CD4-positive, alpha-beta memory T cell (primary cell): ENCODE data around the gene RERE. TPM values are rescaled to one million over a fixed set of nuclear protein-coding genes. Genes with fewer than 3 reads are reported as not detected.

Experiments
- CTCF ChIA-PET: fragments of 350-600 bp; sonication (Branson Sonifier 250); formaldehyde crosslinking; loops from one replicate; lab custom pipeline; 2021; ENCODE audit warnings: inconsistent platforms; ENCODE audit not compliant: partially characterized antibody; lab: Charles Lee
- POLR2A ChIA-PET: fragments of 350-600 bp; sonication (Branson Sonifier 250); formaldehyde crosslinking; loops from one replicate; lab custom pipeline; 2021; ENCODE audit not compliant: partially characterized antibody; lab: Charles Lee
- DNase-seq, 5 donors: peaks; one replicate each; pipeline versions ENCODE4 v3.0.0 to v3.0.0-alpha.2; 2020 to 2022; ENCODE audit warnings: mixed read lengths in 1 of 5
- H3K27ac ChIP-seq: one replicate; pipeline ENCODE4 v1.7.0; 2013; ENCODE audit warnings: low read depth, low read length
- H3K27me3 ChIP-seq: 2 replicates; pipeline ENCODE4 v1.7.0; 2013; ENCODE audit warnings: mild to moderate bottlenecking, low read length, moderate library complexity; ENCODE audit not compliant: insufficient read depth
- H3K36me3 ChIP-seq: 2 replicates; pipeline ENCODE4 v1.7.0; 2013; ENCODE audit warnings: mild to moderate bottlenecking, low read length, moderate library complexity; ENCODE audit not compliant: insufficient read depth
- H3K4me1 ChIP-seq: 2 replicates; pipeline ENCODE4 v1.7.0; 2013; ENCODE audit warnings: mild to moderate bottlenecking, low read length, moderate library complexity; ENCODE audit not compliant: insufficient read depth
- H3K4me3 ChIP-seq, 2 donors: one replicate each; pipeline ENCODE4 v1.7.0; 2013; ENCODE audit warnings: low read length in 2 of 2, mild to moderate bottlenecking in 1 of 2
- H3K9me3 ChIP-seq, 2 donors: one replicate each; pipeline ENCODE4 v1.7.0; 2013; ENCODE audit warnings: low read length in 2 of 2, control low read depth in 1 of 2; ENCODE audit not compliant: control insufficient read depth in 1 of 2
- H3K27ac Mint-ChIP-seq, 7 donors: one replicate each; pipeline ENCODE4 v1.8.0; 2020 to 2021; ENCODE audit warnings: mixed read lengths in 7 of 7, mild to moderate bottlenecking in 6 of 7, inconsistent platforms in 3 of 7, moderate library complexity in 3 of 7
- H3K27me3 Mint-ChIP-seq, 2 donors: one replicate each; pipeline ENCODE4 v1.8.0; 2020 to 2021; ENCODE audit warnings: mixed read lengths in 2 of 2
- H3K36me3 Mint-ChIP-seq, 2 donors: one replicate each; pipeline ENCODE4 v1.8.0; 2020 to 2021; ENCODE audit warnings: mixed read lengths in 2 of 2, inconsistent platforms in 1 of 2, mild to moderate bottlenecking in 1 of 2
- H3K4me1 Mint-ChIP-seq, 4 donors: one replicate each; pipeline ENCODE4 v1.8.0; 2020 to 2021; ENCODE audit warnings: mixed read lengths in 4 of 4, mild to moderate bottlenecking in 1 of 4
- H3K4me3 Mint-ChIP-seq, 8 donors: one replicate each; pipeline ENCODE4 v1.8.0; 2020 to 2021; ENCODE audit warnings: mixed read lengths in 8 of 8, mild to moderate bottlenecking in 7 of 8, moderate library complexity in 6 of 8, inconsistent platforms in 3 of 8
- H3K9me3 Mint-ChIP-seq, 8 donors: one replicate each; pipeline ENCODE4 v1.8.0; 2020 to 2021; ENCODE audit warnings: mixed read lengths in 8 of 8, mild to moderate bottlenecking in 5 of 8, inconsistent platforms in 3 of 8, moderate library complexity in 1 of 8
- intact Hi-C: fragments of 100-400 bp; cut with micrococcal nuclease; formaldehyde crosslinking; loops from one replicate; pipeline ENCODE4 v1.15.1; 2023
- polyA plus RNA-seq, 2 donors: library from polyadenylated mRNA; unstranded; fragments of 300-500 nt; fragmentation: Illumina TruSeq; gene quantifications; one replicate each; pipeline ENCODE4 v1.2.3, GENCODE V29; 2021
- total RNA-seq, 2 experiments: library from RNA; stranded (reverse); gene quantifications; one replicate each; pipeline ENCODE4 v1.2.3, GENCODE V29; 2021

The RERE gene
- total and polyA plus RNA-seq, 4 experiments from 2014 or later: 0.38 to 117 (median 60.3) TPM

GRCh38 chr1:8427493-8427892 lies 389.9 kb downstream of the RERE start:
- POLR2A ChIA-PET: interaction anchor here (1.0 to 2.4 kb wide), 3 partner anchors 11 to 465 kb away, joined by 3 to 14 read pairs (median 3); no protein-coding TSS in a partner anchor
- H3K4me3 ChIP-seq: no peak overlapping the region
- intact Hi-C loops: no loop called here

GRCh38 chr1:8426996-8427395 lies 390.4 kb downstream of the RERE start:
- peak overlapping the region; percentile 33 to 94 (median 86) for H3K27ac Mint-ChIP-seq
- DNase-seq: no peak
- H3K9me3 Mint-ChIP-seq: no peaks in the 10 kb centered on the region
- ChIA-PET POLR2A (interaction anchor here (1.0 to 2.4 kb wide), 3 partner anchors 10 to 465 kb away, joined by 3 to 14 read pairs (median 3); no protein-coding TSS in a partner anchor), CTCF (interaction anchor here (2.0 to 2.6 kb wide), 2 partner anchors 18 to 99 kb away, joined by 8 to 10 read pairs; no protein-coding TSS in a partner anchor)
- Histone ChIP-seq H3K4me3 (no peak overlapping the region), H3K9me3 (no peaks in the 10 kb centered on the region), H3K27ac (peak overlapping the region; percentile 34), H3K36me3 (no peaks in the 10 kb centered on the region), H3K27me3 (no peaks in the 10 kb centered on the region), H3K4me1 (peaks cover 79% of the 10 kb centered on the region)
- H3K36me3 Mint-ChIP-seq: peaks cover 0 to 5% of the 10 kb centered on the region in 2 donors
- peak overlapping the region; percentile 49 to 79 (median 68) for H3K4me3 Mint-ChIP-seq
- intact Hi-C loops: no loop called here
- no peaks in the 10 kb centered on the region for H3K27me3 Mint-ChIP-seq
- peaks cover 58 to 76% (median 70%) of the 10 kb centered on the region in 4 donors for H3K4me1 Mint-ChIP-seq

More at GRCh38 chr1:8427493-8427892, 389.9 kb downstream of the RERE start:
- Mint-ChIP-seq H3K27ac (peak overlapping the region; percentile 33 to 94 (median 85)), H3K27me3 (no peaks in the 10 kb centered on the region), H3K4me3 (peak overlapping the region; percentile 49 to 79 (median 68)), H3K4me1 (peaks cover 62 to 81% (median 73%) of the 10 kb centered on the region in 4 donors), H3K36me3 (peaks cover 0 to 5% of the 10 kb centered on the region in 2 donors), H3K9me3 (no peaks in the 10 kb centered on the region)
- Histone ChIP-seq H3K4me1 (peaks cover 79% of the 10 kb centered on the region), H3K36me3 (no peaks in the 10 kb centered on the region), H3K9me3 (no peaks in the 10 kb centered on the region), H3K27ac (peak overlapping the region; percentile 34), H3K27me3 (no peaks in the 10 kb centered on the region)
- CTCF ChIA-PET: interaction anchor here (2.0 to 2.6 kb wide), 2 partner anchors 18 to 98 kb away, joined by 8 to 10 read pairs; no protein-coding TSS in a partner anchor
- DNase-seq: peak in 4 of 5 donors; percentile 60 to 70 (median 61)

GRCh38 chr1:8425781-8426161 lies 391.7 kb downstream of the RERE start:
- H3K27ac ChIP-seq: no peak overlapping the region
- peak overlapping the region in 3 of 8 donors; percentile 40 to 95 (median 91) for H3K4me3 Mint-ChIP-seq
- H3K9me3 Mint-ChIP-seq: no peaks in the 10 kb centered on the region
- H3K36me3 ChIP-seq: no peaks in the 10 kb centered on the region
- peak overlapping the region; percentile 3 to 98 (median 89) for H3K27ac Mint-ChIP-seq
- H3K4me3 ChIP-seq: no peak overlapping the region
- no peaks in the 10 kb centered on the region for H3K27me3 ChIP-seq
- peaks cover 47 to 64% (median 59%) of the 10 kb centered on the region in 4 donors for H3K4me1 Mint-ChIP-seq
- POLR2A ChIA-PET: no interaction called here
- DNase-seq: no peak
- H3K9me3 ChIP-seq: no peaks in the 10 kb centered on the region
- H3K36me3 Mint-ChIP-seq: peaks cover 0 to 5% of the 10 kb centered on the region in 2 donors
- H3K4me1 ChIP-seq: peaks cover 78% of the 10 kb centered on the region
- intact Hi-C loops: loop anchor here (2.0 kb wide), 2 partner anchors 31 to 99 kb away; no protein-coding TSS in a partner anchor
- no peaks in the 10 kb centered on the region for H3K27me3 Mint-ChIP-seq
- CTCF ChIA-PET: no interaction called here

GRCh38 chr1:8425150-8425780 lies 392.2 kb downstream of the RERE start:
- Mint-ChIP-seq H3K27me3 (no peaks in the 10 kb centered on the region), H3K4me3 (peak overlapping the region in 7 of 8 donors; percentile 1 to 95 (median 93)), H3K4me1 (peaks cover 42 to 59% (median 54%) of the 10 kb centered on the region in 4 donors), H3K27ac (peak overlapping the region; percentile 89 to 98 (median 95)), H3K36me3 (peaks cover 0 to 5% of the 10 kb centered on the region in 2 donors), H3K9me3 (no peaks in the 10 kb centered on the region)
- Histone ChIP-seq H3K36me3 (no peaks in the 10 kb centered on the region), H3K27me3 (no peaks in the 10 kb centered on the region), H3K9me3 (no peaks in the 10 kb centered on the region), H3K27ac (peak overlapping the region; percentile 63), H3K4me3 (peak overlapping the region in 1 of 2 donors; percentile 27), H3K4me1 (peaks cover 78% of the 10 kb centered on the region)
- no peak for DNase-seq
- POLR2A ChIA-PET: interaction anchor here (0.6 to 7.0 kb wide), 16 partner anchors 9 to 705 kb away, joined by 3 to 60 read pairs (median 4); partner anchors contain the start of gene PARK7
- CTCF ChIA-PET: interaction anchor here (1.1 to 8.5 kb wide), 3 partner anchors 16 to 301 kb away, joined by 3 to 88 read pairs (median 3); no protein-coding TSS in a partner anchor
- intact Hi-C loops: loop anchor here (2.0 kb wide), 2 partner anchors 30 to 100 kb away; no protein-coding TSS in a partner anchor

GRCh38 chr1:8424539-8425116 lies 392.8 kb downstream of the RERE start:
- Histone ChIP-seq H3K27ac (peak overlapping the region; percentile 63), H3K36me3 (no peaks in the 10 kb centered on the region), H3K27me3 (no peaks in the 10 kb centered on the region), H3K9me3 (no peaks in the 10 kb centered on the region), H3K4me1 (peaks cover 78% of the 10 kb centered on the region), H3K4me3 (peak overlapping the region; percentile 15 to 27)
- Mint-ChIP-seq H3K27ac (peak overlapping the region; percentile 89 to 98 (median 95)), H3K4me1 (peaks cover 38 to 53% (median 47%) of the 10 kb centered on the region in 4 donors), H3K27me3 (no peaks in the 10 kb centered on the region), H3K4me3 (peak overlapping the region; percentile 89 to 95 (median 93)), H3K36me3 (peaks cover under 1 to 5% of the 10 kb centered on the region in 2 donors), H3K9me3 (no peaks in the 10 kb centered on the region)
- peak in 4 of 5 donors; percentile 56 to 82 (median 71) for DNase-seq
- POLR2A ChIA-PET: interaction anchor here (0.6 to 7.0 kb wide), 19 partner anchors 9 to 705 kb away, joined by 3 to 60 read pairs (median 4); partner anchors contain the start of gene PARK7
- intact Hi-C loops: loop anchor here (2.0 to 5.0 kb wide), 3 partner anchors 30 to 100 kb away; no protein-coding TSS in a partner anchor
- CTCF ChIA-PET: interaction anchor here (1.1 to 8.5 kb wide), 3 partner anchors 16 to 302 kb away, joined by 3 to 88 read pairs (median 3); no protein-coding TSS in a partner anchor

- H3K27ac Mint-ChIP-seq: peak overlapping the region; percentile 89 to 98 (median 95)
- H3K27me3 Mint-ChIP-seq: no peaks in the 10 kb centered on the region
- H3K4me1 Mint-ChIP-seq: peaks cover 38 to 46% (median 42%) of the 10 kb centered on the region in 4 donors
- Histone ChIP-seq H3K4me1 (peaks cover 78% of the 10 kb centered on the region), H3K27me3 (no peaks in the 10 kb centered on the region), H3K27ac (peak overlapping the region; percentile 84), H3K36me3 (no peaks in the 10 kb centered on the region), H3K9me3 (no peaks in the 10 kb centered on the region), H3K4me3 (peak overlapping the region; percentile 15 to 89)
- peaks cover 5% of the 10 kb centered on the region in 2 donors for H3K36me3 Mint-ChIP-seq
- POLR2A ChIA-PET: interaction anchor here (0.6 to 7.0 kb wide), 17 partner anchors 8 to 706 kb away, joined by 3 to 60 read pairs (median 4); no protein-coding TSS in a partner anchor
- CTCF ChIA-PET: interaction anchor here (1.1 to 8.5 kb wide), 3 partner anchors 15 to 303 kb away, joined by 3 to 88 read pairs (median 3); no protein-coding TSS in a partner anchor
- H3K4me3 Mint-ChIP-seq: peak overlapping the region; percentile 89 to 95 (median 93)
- intact Hi-C loops: loop anchor here (2.0 to 5.0 kb wide), 3 partner anchors 29 to 101 kb away; no protein-coding TSS in a partner anchor
- peak; percentile 43 to 75 (median 49) for DNase-seq
- H3K9me3 Mint-ChIP-seq: no peaks in the 10 kb centered on the region
Observed at GRCh38 chr1:8423692-8424538, 393.5 kb downstream of the RERE start.
